ENCODE measurements around the gene RNF123. TPM values are rescaled to one million over a fixed set of nuclear protein-coding genes. Genes with fewer than 3 reads are reported as not detected.

Gene RNF123
- total RNA-seq, 1 donor from 2014 or later, result 19.4 TPM

DNA sequence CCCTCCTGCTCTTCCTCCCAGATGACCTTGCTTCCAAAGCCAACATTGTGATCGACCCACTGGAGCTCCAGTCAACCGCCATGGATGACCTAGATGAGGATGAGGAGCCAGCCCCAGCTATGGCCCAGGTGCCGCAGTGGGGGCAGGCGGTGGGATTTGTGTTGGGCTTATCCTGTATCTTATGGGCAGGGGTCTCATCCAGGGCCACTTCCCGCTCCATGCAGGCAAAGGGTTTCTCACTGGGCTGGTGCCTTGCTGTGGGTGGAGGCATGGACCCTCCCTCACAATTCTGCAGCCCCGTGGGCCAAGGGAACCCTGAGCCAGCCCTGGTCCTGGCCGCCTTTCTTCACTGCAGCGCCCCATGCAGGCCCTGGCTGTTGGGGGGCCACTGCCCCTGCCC is 15.3 kb downstream of the RNF123 start:
- no peak for ATAC-seq

DNA sequence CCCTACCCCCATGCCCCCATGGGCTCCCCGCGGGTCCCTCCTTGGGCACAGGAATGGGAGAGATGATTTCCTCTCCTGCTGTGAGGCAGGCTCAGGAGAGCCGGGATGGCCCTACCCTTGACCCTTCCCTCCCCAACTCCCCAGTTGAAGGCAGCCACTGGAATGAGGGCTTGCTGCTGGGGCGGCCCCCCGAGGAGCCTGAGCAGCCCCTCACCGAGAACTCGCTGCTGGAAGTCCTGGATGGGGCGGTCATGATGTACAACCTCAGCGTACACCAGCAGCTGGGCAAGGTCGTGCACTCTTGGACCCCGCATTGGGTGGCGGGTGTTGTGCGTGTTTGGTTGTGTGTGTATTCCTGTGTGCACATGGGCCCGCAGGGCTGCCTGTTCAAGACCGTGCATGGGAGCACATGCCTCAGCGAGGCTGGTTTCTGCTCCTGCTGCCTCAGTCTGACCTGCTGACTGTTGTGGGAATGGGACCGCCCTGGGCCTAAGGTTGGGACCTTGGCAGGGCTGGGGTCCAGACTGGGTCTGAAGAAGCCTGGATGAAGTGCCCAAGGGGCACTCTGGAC is 16.1 kb downstream of the RNF123 start:
- no peak for ATAC-seq

DNA sequence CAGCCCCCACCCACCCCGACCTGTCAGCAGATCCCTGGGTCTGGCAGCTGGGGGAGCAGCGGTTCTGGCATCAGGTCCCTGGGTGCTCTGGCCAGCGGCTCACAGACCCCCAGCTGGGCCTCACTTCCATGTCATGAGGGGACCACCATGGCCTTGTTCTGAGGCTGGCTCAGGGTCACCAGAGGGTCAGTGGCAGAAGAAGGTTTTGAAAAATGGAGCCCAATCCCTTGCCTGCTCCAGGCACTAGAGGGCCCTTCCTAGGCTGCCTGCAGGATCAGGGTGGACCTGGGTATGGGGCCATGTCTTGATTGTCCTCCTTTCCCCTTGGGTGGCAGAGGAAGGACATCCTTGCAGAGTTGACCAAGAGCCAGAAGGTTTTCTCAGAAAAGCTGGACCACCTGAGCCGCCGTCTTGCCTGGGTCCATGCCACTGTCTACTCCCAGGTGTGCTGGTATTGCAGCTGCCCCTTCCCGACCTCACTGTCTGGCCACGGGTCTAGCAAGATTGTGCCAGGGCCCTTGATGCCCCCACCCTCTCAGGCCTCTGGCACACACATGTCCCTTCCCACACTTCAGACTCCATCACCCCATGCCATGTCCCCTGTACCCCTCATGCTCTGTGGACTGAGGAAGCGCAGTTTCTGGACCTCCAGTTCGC is 17.2 kb downstream of the RNF123 start:
- no peak for ATAC-seq

- no peak for ATAC-seq
These were observed 17.7 kb downstream of the RNF123 start for GRCh38 chr3:49707113-49707480.

GRCh38 chr3:49709852-49710251 is 20.5 kb downstream of the RNF123 start:
- no peak for ATAC-seq

GRCh38 chr3:49711489-49711888 is 22.1 kb downstream of the RNF123 start:
- no peak for ATAC-seq

- no peak for ATAC-seq
These were observed 22.8 kb downstream of the RNF123 start for GRCh38 chr3:49712166-49712565.

- no peak for ATAC-seq
These were observed 23.4 kb downstream of the RNF123 start for GRCh38 chr3:49712631-49713317.

- ATAC-seq, result no peak
These were observed 24.2 kb downstream of the RNF123 start for GRCh38 chr3:49713336-49714105.

DNA sequence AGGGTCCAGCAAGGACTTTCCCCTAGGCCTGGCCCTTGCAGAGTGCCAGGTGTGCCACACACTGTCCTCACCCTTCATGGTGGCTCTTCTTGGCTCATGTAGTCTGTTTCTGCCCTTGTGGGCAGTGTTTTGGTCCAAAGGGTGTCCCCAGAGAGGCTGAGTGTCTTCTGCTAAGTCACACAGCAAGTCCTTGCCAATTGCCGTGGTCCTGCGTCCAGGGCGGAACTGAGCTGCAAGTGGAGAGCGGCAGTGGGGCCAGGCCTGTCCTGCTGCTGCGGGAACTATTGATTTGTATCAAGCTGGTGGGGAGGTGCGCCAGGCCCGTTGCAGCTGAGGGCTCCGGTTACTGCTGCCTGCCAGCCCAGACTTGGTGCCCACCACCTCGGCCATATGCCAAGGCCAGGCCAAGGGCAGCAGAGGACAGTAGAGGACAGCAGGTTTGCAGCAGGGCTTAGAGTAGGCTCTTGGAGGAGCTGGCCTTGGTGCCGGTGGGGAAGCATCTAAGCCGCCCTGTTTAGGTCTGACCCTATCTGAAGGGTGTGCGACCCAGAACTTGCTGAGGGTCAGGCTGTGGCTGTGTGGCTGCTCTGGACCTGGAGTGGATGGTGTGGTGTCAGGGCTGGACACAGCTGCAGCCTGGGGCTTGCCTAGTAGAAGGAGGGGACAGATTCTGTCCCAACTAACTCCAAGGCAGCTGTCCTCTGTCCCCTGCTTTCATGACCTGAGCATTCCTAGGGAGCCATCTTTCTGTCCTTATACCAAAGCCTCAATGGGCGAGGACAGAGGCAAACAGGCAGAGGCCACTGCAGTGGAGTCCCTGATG is 25.6 kb downstream of the RNF123 start:
- ATAC-seq, result no peak

- no peak for ATAC-seq
These were observed 26.3 kb downstream of the RNF123 start for GRCh38 chr3:49715611-49716121.

DNA sequence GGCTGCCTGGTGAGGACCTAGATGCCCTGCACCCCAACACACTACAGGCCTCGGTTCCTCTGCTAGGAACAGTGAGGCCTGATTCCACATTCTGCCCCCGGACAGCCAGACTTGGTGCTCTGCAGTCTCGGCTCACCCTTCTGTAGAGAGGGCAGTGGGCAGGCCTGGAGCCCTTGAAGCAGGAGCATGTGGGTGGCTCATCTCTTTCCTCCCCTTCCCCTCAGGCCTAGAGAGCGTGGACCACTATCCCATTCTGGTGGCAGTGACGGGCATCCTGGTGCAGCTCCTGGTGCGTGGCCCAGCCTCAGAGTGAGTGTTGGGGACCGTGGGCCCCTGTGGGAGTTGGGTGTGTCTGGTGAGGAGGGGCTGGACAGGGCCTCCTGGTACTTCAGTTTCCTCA is 26.8 kb downstream of the RNF123 start:
- ATAC-seq, result no peak

GRCh38 chr3:49716691-49717210 is 27.4 kb downstream of the RNF123 start:
- no peak for ATAC-seq

DNA sequence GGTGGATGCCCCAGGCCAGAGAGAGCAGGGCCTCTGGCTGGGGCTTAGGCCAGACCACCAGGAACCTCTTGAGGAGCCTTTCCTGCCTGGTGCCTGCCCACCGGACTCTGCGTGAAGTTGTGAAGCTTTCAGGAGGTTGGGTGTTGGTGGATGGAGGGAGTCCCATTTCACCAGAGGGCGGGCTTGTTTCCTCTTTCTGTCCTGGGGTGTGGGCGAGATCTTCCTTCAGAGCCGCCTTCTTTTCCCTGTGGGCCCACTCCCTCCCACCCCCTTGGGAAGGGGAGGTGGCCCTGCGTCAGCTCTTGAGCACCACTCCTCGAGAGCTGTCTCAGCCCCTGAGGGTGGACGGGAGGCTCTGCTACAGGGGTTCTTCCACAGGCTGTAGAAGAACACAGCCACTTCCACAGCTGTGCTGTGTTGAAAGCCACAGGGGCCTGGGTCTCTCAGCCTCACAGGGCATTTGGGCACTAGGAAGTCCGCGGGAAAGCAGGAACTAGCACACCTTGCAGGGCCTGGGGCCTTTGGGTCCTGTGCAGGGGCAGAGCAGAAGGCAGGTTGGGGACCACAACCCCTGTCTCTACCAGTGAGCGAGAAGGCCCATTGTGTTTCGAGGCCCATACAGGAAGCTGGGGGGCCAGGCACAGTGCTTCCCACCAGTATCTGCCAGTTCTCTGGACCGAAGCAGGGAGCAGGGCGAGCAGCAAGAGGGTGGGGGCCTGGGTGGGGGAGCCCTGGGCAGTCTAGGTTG is 28.0 kb downstream of the RNF123 start:
- ATAC-seq, result no peak

DNA sequence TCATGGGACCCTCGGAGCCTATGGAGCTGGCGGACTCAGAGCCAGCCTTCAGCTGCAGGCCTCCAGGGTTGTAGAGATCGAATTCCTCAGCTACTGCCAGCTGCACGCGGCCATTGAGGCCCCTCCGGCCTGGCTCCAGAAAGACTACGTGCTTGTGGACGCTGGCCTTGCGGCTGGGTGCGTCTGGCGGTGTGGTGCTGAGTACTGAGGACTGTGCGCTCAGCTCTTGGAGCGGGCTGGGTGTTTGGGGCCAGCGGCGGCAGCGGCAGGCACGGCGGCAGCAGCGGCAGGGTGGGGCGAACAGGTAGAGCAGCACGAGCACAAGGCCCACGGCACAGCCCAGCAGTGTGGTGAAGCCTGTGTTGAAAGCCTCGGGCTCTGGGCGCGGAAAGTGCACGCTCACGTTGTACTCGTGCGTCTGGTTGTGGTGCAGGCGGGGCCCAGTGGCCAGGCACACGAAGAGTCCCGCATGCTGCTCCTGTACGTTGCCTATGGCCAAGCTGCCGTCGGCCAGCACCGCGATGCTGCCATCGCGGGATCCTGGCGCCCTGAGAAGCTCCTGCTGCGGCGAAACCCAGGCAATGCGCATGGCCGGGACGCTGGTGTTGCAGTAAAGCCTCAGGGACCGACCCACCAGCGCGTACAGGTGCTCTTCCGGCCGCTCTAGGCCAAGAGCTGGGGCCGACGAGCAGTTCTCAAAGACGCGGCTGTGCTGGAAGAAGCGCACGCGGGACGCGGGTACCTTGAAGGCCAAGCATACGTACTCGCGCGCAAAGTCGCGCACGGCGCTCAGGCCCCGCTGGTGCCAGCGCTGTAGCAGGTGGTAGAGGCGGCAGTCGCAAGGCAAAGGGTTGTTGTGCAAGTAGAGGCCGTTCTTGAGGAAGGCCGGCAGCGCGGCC is 28.9 kb downstream of the RNF123 start:
- ATAC-seq, result peak; percentile 66

GRCh38 chr3:49718858-49719213 is 29.5 kb downstream of the RNF123 start:
- no peak for ATAC-seq

DNA sequence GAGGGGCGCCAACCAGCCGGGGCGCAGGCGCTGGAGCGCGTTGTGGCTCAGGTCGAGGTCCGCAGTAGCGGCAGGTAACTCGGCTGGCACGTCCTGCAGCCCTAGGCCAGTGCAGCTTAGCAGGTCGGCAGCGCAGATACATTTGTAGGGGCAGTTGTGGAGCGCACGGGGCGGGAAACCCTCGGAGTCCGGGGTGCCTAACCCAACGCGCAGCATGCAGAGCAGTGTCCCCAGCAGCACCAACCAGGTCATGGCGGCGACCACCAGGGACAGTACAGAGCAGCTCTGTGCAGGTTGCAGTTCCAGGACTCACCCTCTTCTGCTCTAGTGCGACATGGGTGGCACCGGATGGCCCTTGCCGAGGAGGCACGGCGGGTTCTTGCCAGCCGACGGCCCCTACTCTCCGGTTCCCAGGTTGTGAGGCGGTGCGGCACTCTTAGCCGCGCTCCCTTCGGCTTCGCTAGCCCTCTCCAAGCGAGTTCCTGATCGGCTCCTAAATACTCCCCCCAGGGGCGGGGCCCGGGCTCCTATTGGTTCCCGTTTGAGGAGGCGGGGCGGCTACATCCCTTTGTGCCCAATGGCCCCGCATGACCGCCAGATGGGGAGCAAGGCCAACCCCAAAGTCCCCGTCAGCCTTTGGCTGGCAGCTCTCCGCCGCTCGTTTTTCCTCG is 30.0 kb downstream of the RNF123 start, which contains the start of gene AMIGO3:
AMIGO3 (minus strand) TSS at position 471 of the 671 bp plus-strand sequence; CDS start at position 252, 219 bp downstream.
- peak; percentile 63 for ATAC-seq

DNA sequence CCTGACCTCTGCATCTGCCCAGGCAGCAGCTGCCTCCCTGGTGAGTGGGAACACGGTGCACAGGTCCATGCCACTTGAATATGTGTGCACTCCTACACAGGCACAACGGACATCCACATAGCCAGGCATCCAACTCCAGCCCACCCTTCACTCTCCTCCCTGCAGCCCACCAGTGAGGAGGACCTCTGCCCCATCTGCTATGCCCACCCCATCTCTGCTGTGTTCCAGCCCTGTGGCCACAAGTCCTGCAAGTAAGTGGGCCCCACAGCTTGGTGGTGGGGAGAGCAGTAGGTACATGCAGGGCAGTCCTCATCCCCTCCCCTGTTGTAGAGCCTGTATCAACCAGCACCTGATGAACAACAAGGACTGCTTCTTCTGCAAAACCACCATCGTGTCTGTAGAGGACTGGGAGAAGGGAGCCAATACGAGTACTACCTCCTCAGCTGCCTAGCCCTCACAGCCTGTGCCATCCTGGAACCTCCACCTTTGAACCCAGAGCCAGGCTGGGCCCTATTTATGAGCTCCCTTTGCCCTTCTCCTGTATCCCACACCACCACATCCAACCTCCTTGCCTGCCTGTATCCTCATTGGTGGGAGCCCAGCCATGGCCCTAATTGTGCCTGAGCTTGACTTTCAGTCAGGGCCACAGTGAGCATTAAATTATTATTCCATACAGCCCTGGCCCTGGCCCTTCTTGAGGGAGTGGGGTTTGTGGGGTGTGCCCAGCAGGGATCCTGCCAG is 31.7 kb downstream of the RNF123 start:
- no peak for ATAC-seq

DNA sequence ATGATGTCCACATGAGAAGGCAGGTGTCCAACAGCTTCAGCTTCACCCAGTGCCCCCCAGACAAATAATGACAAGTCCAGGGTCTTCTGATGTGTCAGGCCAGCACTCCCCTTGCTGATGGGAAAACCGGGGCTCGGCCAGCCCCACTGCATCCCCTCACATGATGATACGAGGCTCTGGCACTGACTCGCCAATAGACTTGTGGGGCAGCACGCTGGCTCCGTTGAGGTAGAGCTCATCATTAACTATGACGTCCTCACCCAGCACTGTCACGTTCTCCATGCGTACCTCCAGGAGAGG is 32.2 kb downstream of the RNF123 start:
- no peak for ATAC-seq

All from esophagus mucosa (tissue), 1 donor.